Psoas muscle (tissue), 8 donors: ENCODE results near the gene TSPAN14. TPM values are rescaled to one million over a fixed set of nuclear protein-coding genes. Genes with fewer than 3 reads are reported as not detected.

Experiments used
- ATAC-seq, 4 donors: fragments of 200-7000 bp; cut with Tn5 transposase; one replicate each; pipeline ENCODE4 v1.9.1; 2020; ENCODE audit warnings: moderate library complexity in 3 of 4, mild to moderate bottlenecking in 2 of 4
- DNase-seq, 2 donors: peaks; one replicate each; pipeline ENCODE4 v3.0.0-alpha.2; 2020
- H3K27ac ChIP-seq: fragments of 200-600 bp; one replicate; pipeline ENCODE4 v1.8.0; 2022
- H3K27me3 ChIP-seq, 3 donors: fragments of 200-600 bp in 1 of 3; one replicate each; pipeline versions ENCODE4 v1.6.1 to v1.8.0; 2013 to 2022; ENCODE audit warnings: low read length in 2 of 3, mild to moderate bottlenecking in 2 of 3, moderate library complexity in 1 of 3; ENCODE audit not compliant: insufficient read depth in 3 of 3
- H3K36me3 ChIP-seq, 2 donors: fragments of 200-600 bp in 1 of 2; one replicate each; pipeline versions ENCODE4 v1.6.1 to v1.8.0; 2013 to 2022; ENCODE audit warnings: low read depth in 1 of 2, mild to moderate bottlenecking in 1 of 2, moderate library complexity in 1 of 2; ENCODE audit not compliant: insufficient read depth in 1 of 2
- H3K4me1 ChIP-seq: fragments of 200-600 bp; one replicate; pipeline ENCODE4 v1.8.0; 2022
- H3K4me3 ChIP-seq: fragments of 200-600 bp; one replicate; pipeline ENCODE4 v1.8.0; 2022; ENCODE audit warnings: mild to moderate bottlenecking
- H3K9me3 ChIP-seq: fragments of 200-600 bp; one replicate; pipeline ENCODE4 v1.8.0; 2022
- WGBS, 3 donors: extraction: QIAGEN DNeasy Blood & Tissue Kit; methylation state at CpG; one replicate each; pipeline versions ENCODE4 v1.1.6 to v1.1.7; 2013; 5-methylcytosine and 5-hydroxymethylcytosine counted together
- intact Hi-C, 2 donors: fragments of 100-400 bp; cut with DNase I; formaldehyde crosslinking; loops; one replicate each; pipeline versions ENCODE4 v1.11.0 to v1.14.2; 2022
- polyA plus RNA-seq, 3 donors: library from polyadenylated mRNA; stranded (reverse); fragments of 200-250 nt; gene quantifications; one replicate each; pipeline ENCODE4 v1.2.3, GENCODE V29; 2013
- total RNA-seq, 4 donors: library from RNA; stranded (reverse); fragmentation: NEBNext Ultra II Directional in 2 of 4; extraction: Animal tissue kit (Norgen Biotek cat#: 25700) in 2 of 4; gene quantifications; one replicate each; pipeline versions ENCODE4 v1.2.1 to v1.2.4, GENCODE V29; 2021 to 2023
- TF ChIP-seq, protein P1 (sequence below): fragments of 200-600 bp; IDR thresholded peaks from one replicate; pipeline ENCODE4 v1.8.0; 2022; ENCODE audit warnings: antibody characterized with exemption
- donor health status: healthy with polysubstance abuse.
- donor health status: DM: no; HTN: no; CAD: no; lungs with moderate emphysema.
- donor health status: Bipolar disorder and iron deficiency.
- donor health status: healthy.
- donor health status: DM: yes; HTN: yes; CAD: no.
- donor health status: DM: no; HTN: no; CAD: no.
- donor health status: DM: no; HTN: no; CAD: no.
- donor health status: DM: yes; HTN: yes; CAD: no.

TSPAN14 gene
- total and polyA plus RNA-seq, 7 donors = 19.4 to 33.3 (median 23.9) TPM

DNA sequence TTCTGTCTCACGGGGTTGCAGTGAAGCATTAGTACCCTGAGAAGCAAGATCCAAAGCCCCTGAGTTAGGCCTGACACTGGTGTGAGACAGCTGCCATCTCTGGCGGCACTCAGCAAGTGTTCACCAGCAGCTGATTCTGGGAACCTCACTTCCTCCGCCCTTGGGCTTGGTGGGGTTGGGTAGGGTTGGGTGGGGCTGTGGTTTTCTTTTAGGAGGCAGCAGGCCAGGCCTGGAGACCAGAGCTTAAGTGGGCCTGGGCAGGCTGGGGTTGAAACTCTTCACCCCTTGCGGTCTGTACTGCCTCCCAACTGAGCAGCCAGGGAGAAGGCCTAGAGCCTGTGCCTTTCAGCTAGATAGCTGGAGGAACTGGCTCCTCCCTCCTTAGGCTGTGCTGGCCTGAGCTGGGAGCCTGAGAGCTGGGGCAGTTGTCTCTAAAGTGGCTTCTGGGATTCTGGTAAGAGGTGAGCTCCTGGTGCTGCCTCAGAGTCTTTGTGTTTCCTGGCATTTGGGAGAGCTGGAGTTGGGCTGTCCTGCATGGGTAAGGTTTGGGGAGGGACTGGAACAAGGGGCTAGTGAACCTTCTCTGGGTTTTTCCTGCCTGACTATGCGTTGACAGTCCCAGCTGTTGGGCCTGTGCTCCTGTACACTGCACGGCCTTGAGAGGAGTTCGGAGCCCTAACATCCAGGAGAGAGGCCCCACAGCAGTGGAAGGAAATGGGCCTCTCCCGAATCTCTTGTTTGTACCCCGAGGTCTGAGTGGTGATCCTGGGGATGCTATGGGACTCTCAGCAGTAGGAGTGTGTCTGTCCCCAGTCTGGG is 5.1 kb downstream of the TSPAN14 start:
- H3K4me3 ChIP-seq = peak overlapping the region; percentile 28
- DNase-seq = peak; percentile 53 to 75
- peaks cover 70% of the 10 kb centered on the region for H3K4me1 ChIP-seq
- H3K36me3 ChIP-seq = no peaks in the 10 kb centered on the region
- WGBS, 3 donors = 50 to 62% (median 60%) methylated on average over 9 of the region's 9 CpGs
- no peaks in the 10 kb centered on the region for H3K9me3 ChIP-seq
- TF ChIP-seq, protein P1, sequence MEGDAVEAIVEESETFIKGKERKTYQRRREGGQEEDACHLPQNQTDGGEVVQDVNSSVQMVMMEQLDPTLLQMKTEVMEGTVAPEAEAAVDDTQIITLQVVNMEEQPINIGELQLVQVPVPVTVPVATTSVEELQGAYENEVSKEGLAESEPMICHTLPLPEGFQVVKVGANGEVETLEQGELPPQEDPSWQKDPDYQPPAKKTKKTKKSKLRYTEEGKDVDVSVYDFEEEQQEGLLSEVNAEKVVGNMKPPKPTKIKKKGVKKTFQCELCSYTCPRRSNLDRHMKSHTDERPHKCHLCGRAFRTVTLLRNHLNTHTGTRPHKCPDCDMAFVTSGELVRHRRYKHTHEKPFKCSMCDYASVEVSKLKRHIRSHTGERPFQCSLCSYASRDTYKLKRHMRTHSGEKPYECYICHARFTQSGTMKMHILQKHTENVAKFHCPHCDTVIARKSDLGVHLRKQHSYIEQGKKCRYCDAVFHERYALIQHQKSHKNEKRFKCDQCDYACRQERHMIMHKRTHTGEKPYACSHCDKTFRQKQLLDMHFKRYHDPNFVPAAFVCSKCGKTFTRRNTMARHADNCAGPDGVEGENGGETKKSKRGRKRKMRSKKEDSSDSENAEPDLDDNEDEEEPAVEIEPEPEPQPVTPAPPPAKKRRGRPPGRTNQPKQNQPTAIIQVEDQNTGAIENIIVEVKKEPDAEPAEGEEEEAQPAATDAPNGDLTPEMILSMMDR = no peak
- ATAC-seq = no peak
- intact Hi-C loops = no loop called here
- no peaks in the 10 kb centered on the region for H3K27me3 ChIP-seq
- peak overlapping the region; percentile 36 for H3K27ac ChIP-seq

DNA sequence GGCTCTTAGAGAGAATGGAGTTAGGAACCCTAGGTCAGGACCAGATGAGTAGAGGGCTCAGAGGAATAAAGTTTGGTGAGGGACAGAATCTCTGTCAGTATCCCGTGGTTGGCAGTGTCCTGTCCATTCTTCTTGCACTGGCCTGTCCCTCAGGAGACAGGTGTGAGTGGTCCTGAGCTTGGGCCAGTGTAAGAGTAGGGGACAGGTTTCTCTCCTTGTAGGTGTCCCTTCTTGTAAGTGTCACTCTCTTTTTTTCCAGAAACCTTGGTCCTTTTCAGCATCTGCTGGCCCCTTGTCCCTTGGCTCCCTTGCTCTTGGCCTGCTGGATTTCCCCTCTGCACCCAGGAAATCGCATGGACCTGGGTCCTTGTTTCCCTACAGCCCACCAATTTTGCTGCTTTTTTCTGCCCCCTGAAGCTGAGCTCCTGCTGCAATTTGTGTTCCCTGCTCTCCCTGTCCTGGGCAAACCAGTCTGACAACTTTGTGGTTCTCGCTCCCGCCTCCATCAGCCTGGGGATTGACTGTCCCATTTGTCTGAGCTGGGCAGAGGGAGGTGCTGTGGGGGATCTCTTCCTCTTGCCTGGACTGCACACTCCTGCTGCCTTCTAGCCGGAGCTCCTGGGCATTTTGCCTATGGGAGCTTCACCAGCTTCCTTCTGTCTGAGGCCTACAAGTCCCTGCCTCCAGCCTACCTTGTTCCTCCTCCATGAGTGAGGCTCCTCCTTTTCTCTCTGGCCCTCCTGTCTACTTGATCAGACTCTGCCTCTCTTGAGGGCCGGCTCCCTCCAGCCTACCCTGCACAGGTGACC is 6.5 kb downstream of the TSPAN14 start:
- peak overlapping the region; percentile 28 for H3K4me3 ChIP-seq
- intact Hi-C loops = no loop called here

DNA sequence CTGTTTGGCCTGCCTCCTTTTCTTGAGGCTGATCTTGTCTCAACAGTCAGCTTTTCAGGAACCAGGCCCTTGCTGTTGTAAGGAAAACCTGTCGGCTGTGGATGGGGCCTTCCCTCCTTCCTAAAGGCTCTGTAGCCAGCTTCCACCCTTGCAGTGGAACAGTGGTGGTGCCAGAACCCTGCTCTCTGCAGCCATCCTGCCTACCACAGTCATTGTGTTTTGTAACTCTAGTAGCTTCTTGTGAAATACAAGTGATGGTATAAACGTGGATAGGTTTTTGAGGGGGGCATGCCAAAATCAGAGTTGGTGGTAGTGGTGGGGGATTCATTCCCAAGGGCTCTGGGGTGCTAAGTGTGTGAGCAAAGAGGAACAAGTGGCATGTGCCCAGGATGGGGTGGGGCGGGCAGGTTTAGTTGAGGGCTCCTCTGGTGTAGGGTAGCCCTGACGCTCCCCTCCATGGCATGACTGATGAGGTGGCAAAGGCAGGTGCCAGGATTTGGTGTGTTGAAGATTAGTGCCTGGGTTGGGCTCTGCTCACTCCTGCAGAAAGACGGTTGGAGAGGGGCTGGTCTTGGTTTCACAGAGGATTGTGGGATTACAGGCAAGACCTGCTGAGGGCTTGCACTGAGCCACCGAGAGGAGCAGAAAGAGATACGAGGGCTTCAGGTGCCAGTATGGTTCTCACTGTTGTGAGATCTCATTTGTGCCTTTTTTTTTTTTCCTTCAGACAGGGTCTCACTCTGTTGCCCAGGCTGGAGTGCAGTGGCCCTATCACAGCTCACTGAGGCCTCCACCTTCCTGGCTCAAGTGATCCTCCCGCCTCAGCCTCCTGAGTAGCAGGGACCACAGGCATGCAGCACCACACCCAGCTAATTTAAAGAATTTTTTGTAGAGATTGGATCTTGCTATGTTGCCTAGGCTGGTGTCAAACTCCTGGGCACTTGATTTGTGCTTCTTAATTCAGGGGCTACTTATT is 7.4 kb downstream of the TSPAN14 start:
- Histone ChIP-seq H3K4me3 (no peak overlapping the region), H3K36me3 (no peaks in the 10 kb centered on the region), H3K27ac (peak overlapping the region; percentile 46), H3K27me3 (no peaks in the 10 kb centered on the region), H3K4me1 (peaks cover 81% of the 10 kb centered on the region), H3K9me3 (no peaks in the 10 kb centered on the region)
- ATAC-seq = peak in 2 of 4 donors; percentile 49 to 62
- DNase-seq = no peak
- 52 to 63% (median 53%) methylated on average over 8 of the region's 8 CpGs for WGBS, 3 donors
- intact Hi-C loops = no loop called here
- TF ChIP-seq, protein P1 = no peak

More for the DNA sequence above, 6.5 kb downstream of the TSPAN14 start:
- Histone ChIP-seq H3K27ac (peak overlapping the region; percentile 46), H3K4me1 (peaks cover 78% of the 10 kb centered on the region), H3K27me3 (no peaks in the 10 kb centered on the region), H3K9me3 (no peaks in the 10 kb centered on the region), H3K36me3 (no peaks in the 10 kb centered on the region)
- ATAC-seq (peak in 3 of 4 donors; percentile 11 to 59 (median 33)), DNase-seq (no peak)
- 49 to 62% (median 54%) methylated on average over 6 of the region's 6 CpGs for WGBS, 3 donors
- TF ChIP-seq, protein P1 = no peak

DNA sequence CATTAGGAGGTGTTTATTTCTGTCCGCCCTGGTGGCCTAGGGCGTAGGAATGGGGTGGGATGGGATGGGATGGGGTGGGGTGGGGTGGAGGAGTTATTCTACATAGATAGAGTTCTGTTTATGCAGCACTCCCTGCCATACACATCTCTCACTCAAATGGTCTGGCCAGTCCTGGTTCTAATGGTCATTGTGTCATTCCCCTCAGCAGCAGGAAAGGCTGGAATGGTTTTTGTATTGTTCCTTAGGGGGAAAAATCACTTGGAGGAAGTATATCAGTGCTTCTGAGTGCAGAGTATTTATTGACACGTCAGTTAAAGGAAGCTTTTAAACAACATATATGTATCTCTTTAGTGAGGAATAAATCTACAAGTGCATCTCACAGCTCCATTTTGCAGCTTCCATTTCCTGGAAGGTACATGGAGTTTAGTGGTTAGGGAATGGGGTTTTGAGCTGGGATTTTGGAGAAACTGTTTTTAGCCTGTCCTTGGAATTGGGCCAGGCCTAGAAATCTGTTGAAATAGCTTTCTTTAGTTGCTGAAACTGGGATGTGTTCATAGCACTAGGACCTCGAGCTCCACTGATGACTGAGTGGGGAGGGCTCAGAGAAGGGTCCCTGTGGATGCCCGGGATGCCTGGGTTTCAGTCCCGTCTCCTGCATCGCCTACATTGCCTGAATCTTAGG is 8.3 kb downstream of the TSPAN14 start:
- Histone ChIP-seq H3K27me3 (no peaks in the 10 kb centered on the region), H3K4me3 (no peak overlapping the region), H3K9me3 (no peaks in the 10 kb centered on the region), H3K36me3 (no peaks in the 10 kb centered on the region), H3K4me1 (peaks cover 86% of the 10 kb centered on the region), H3K27ac (peak overlapping the region; percentile 44)
- no peak for ATAC-seq
- TF ChIP-seq, protein P1 = no peak
- DNase-seq = no peak
- intact Hi-C loops = no loop called here
- 48 to 61% (median 57%) methylated on average over 7 of the region's 7 CpGs for WGBS, 3 donors
